CMK (cell line): ENCODE measurements around the gene DLGAP1.
"Not testable (repeated sequence)": the region's sequence is repeated elsewhere in the genome, so short reads cannot be mapped to it uniquely, and the experiment has no call there.

Experiments
- DNase-seq: peaks from one replicate; pipeline ENCODE4 v3.0.0-alpha.2; 2010; ENCODE audit warnings: low read depth

Gene DLGAP1

DNA sequence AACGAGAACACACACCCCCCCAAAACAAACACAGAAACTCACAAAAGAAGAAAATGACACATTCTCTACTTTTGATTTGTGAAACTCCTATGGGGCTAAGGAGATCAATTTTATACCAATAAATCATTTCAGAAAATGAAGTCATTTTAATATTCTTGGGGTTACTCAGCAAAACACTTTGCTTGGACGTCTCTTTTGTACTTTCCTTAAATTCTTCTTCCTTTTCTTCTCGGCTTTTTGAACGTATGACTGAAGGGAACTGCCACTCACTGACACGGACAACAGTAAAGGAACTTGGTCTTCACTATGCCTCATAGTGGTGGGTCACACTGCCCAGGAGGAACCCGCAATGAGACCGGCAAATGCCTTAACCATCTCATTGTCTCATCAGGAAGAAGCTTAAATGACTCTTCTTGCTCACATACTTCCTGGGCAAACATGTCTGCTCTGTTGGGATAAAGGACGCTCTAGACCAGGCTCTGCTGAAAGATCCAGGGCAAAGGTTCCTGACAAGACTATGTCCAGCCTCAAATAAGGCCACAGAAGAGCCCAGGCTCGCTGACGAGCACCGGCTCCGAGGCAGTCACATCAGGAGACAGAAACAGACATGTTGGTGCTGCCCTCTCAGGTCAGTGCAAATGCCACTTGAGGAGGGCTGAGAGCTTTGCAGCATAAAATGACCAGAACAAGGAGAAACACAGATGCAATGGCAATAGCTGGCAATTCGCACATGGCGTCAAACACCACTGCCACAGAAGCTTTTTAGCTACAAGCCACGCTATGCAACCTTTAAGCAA is 799.7 kb downstream of the DLGAP1 start:
- DNase-seq = no peak

DNA sequence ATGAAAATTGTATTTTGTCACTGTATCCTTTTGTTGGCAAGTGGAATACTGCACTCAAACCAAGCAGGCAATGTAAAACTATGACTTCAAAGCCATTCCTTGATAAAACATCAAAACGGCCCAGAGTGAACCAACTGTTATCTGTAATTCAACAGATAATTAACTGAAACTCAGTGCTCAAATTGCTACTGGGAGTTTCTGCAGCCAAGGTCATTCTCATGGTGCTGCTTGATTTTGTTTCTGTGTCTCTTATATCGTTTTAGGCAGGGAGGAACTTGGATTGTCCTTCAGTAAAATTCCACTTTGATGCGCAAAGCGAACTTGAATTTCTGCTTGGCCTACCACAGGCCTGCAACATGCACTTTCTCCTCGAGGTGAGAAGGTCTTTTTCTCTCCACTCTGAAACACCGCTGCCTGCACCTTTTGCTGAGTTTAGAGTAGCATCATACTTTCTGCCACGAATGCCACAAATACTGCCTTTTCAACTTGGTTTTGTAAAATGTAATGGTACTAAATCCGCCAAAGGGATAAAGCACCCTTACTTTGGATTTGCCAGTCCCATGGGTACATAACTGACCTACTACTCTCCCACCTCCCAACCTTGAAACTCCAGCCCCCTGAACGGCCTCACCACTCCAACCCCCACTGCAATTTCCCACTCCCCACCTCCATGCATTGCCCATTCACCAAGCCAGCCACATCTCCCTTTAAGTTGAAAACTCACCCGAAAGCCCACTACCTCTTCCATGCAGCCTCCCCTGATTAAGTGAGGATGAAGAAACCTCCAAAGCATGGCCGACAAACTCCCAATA is 800.5 kb downstream of the DLGAP1 start:
- DNase-seq = no peak

DNA sequence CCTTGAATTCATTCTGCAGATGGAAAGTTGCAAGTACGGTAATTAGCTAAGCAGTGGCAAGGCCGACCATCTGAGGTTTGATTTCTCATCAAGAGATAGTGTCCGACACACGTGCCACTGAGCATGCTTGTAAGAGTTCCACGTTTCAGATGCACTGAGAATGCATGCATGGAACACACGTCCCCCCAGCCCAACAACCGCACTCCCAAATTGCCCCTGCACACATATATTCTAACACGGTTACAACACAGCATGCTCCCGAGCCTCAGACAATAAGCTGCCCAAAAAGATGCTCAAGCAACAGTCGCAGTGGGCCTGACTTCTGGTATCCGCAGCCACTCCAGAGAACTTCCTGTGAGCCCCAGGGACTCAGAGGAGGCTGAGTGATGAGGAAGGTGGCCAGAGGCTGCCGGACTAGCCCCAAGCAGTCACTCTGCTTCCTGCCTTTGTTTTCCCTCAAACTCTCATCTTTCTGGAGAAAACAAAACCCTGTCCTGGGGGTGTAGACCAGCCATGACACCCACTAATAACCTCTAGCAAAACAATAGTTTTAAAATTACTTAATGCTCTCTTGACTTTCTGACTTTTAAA is 801.2 kb downstream of the DLGAP1 start:
- DNase-seq = no peak

DNA sequence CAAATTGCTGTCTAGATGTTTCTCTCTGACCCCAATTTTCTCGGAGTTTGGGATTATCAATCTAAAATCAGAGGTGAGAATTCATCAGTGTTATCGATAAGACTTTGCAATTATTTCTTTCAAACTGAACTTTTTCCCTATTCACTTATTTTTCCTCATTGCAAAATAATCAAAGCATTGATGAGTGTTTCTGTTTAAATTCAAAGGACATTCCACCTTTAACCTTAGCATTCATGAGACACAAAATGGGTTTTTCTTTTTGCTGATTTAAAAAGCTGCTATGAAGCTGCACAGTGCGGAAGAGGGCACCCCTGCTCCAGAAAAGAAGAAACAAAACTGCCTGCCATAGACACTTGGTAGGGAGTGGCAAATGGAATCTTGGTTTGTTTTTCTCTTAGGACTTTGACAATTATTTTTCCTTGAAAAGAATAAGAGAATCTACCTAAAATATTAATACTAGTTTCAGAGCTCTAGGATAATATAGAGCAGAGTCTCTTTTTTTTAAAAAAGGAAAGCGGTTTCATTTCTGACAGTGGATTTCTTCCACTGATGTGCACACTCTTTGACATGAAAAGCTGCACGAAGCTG is 801.8 kb downstream of the DLGAP1 start:
- no peak for DNase-seq

DNA sequence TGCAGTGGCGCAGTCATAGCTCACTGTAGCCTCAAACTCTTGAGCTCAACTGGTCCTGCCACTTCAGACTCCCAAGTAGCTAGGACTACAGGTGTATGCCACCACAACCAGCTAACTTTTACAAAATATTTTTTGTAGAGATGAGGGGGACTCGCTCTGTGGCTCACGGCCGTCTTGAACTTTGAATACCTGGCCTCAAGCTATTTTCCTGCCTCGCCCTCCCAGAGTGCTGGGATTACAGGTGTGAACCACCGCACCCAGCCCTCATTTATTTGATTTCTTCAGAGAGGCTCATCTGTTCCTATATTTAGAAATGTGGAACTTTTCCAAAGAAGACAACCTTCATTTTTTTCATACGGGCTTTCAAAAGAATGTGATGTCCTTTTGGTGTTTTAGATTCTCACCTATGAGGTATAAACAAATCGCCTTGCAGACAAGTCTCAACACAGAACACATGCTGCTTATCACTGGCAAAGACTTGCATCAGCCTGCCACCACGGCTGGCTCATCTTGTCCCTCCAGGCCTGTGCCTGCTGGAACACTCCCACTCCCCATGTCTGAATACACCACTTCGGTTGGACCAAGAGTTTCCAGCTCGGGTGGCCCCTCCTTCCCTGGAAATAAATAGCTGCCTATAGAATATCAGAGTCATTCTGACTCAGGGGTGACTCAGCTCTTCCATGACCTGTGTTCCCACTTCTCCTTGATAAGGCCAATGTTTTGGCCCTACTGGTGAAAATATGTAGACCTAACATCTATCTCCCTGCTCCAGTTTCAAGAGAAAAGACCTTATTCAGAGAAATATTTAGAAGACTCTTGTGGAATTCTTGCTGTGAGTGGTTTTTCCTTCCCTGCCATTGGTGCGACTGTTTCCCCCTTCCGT is 802.5 kb downstream of the DLGAP1 start:
- DNase-seq = peak; percentile 78

DNA sequence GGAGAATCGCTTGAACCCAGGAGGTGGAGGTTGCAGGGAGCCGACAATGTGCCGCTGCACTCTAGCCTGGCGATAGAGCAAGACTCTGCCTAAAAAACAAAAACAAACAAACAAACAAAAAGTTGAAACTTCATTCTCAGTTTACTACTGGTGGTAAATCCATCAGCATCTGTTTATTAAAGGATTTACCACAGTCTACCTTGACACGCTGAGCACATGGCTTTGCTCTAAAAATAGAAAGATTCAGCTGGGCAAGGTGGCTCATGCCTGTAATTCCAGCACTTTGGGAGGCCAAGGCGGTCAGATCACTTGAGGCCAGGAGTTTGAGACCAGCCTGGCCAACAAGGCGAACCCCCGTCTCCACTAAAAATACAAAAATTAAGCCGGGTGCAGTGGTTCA is 803.8 kb downstream of the DLGAP1 start:
- DNase-seq = no peak

DNA sequence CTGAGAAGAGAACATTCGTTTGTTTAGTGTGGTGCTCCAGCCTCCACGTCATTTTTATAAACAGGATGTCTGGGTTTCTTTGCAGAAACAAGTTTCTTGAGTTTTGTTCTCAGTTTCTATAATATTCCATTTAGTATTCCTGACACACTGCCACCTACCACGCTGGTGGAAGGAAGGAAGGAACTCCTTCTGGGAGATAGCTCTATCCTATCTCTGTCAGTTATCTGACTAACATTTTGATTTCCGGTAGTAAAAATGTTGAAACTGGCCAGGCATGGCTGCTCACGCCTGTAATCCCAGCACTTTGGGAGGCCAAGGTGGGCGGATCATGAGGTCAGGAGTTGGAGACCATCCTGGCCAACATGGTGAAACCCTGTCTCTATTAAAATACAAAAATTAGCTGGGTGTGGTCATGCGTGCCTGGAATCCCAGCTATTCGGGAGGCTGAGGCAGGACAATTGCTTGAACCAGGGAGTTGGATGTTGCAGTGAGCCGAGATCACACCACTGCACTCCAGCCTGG is 804.5 kb downstream of the DLGAP1 start:
- not testable (repeated sequence) for DNase-seq

DNA sequence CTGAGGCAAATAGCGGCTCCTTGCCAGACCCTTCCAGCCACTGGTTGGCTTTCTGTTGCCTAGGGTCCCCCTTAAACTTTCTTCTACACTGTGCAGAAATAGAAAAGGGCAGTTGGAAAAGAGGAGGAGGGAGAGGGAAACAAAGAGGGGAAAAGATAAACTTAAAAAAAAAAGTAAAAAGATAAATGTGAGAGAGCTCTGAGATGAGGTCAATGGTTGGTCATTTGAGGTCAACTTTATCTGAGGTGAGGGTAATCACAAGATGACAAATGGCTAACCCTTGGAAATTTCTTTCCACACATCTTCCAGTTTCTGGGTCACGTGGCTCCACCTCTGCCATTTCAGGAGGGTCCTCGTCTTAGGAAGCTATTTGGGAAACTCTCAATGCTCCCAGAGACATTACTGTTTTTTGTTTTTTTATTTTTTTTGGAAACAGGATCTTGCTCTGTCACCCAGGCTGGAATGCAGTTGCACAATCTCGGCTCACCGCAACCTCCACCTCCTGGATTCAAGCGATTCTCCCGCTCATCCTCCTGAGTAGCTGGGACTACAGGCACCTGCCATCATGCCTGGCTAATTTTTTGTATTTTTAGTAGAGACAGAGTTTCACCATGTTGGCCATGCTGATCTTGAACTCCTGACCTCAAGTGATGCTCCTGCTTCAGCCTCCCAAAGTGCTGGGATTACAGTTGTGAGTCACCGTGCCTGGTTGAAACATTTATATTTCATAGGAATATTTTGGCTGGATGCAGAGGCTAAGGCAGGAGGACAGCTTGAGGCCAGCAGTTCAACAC is 805.3 kb downstream of the DLGAP1 start:
- DNase-seq = no peak

DNA sequence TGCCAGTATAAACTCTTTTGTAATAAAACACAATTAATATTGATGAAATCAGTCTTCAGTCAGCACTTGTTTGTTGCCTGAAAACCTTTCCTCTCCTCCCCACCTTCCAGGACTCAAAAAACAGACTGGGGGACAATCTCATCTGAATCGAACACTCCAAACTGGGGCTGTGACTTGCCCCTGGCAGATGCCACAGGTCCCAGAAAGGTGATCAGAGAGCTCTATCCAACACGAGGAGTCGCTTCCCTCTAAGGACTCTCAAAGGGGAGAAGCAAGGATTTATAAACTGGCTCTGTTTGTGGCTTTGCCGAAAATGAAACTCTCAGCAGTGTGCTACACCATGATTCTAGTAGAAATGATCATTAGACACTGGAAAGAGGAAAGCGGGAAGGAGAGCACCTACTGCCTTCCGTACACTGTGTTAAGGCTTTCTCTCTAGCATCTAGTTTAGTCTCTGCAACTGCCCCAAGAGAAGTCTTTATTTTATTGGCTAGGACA is 805.9 kb downstream of the DLGAP1 start:
- no peak for DNase-seq

DNA sequence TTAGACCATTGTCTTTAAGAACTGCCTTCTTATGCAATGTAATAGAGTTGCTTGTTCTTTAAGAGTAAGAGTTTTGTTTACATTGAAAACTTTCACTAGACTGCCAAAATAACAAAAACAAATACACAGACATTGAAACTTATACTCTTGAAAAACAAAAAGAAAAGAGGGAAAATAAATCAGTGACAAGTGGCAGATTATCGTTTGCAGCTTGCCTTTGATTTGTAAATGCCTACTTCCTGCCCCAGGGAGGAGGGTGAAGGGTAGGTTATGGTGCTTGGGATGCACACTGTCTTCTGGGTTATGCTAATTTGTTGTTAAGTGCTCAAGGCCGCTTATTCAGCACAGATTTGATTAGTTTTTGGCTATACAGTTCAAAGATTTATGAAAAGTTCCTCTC is 806.5 kb downstream of the DLGAP1 start:
- DNase-seq = no peak

DNA sequence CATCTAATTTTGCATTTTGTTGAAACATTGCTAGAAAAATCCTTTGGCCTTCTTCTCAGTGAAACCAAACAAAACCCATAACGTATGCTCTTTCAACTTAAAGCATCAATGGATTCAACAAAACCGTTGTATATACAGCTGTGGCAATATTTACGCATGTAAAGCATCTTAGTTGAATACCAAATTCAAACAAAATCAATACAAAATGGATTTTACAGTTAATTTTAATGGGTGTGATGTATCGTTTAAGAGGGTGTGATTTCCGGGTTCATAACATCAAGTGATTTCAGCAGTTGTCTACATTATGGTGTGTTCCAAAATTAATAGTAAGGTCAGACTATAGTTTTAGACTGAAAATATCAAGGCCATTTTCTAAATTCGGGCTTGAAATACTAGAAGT is 806.9 kb downstream of the DLGAP1 start:
- no peak for DNase-seq

DNA sequence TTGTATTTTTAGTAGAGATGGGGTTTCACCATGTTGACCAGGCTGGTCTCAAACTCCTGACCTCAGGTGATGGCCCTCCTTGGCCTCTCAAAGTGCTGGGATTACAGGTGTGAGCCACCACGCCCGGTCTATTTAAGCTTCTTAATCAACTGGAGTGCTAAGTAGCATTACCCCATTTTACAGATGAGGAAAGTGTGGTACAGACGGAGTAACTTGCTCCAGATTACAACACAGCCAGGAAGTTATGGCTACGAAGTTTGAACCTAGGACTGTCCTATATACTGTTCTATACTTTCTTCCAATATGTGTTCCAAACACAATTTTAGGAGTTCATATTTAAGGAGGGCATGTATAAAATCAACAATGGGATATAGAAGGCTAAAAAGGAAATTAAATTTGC is 807.5 kb downstream of the DLGAP1 start:
- no peak for DNase-seq

DNA sequence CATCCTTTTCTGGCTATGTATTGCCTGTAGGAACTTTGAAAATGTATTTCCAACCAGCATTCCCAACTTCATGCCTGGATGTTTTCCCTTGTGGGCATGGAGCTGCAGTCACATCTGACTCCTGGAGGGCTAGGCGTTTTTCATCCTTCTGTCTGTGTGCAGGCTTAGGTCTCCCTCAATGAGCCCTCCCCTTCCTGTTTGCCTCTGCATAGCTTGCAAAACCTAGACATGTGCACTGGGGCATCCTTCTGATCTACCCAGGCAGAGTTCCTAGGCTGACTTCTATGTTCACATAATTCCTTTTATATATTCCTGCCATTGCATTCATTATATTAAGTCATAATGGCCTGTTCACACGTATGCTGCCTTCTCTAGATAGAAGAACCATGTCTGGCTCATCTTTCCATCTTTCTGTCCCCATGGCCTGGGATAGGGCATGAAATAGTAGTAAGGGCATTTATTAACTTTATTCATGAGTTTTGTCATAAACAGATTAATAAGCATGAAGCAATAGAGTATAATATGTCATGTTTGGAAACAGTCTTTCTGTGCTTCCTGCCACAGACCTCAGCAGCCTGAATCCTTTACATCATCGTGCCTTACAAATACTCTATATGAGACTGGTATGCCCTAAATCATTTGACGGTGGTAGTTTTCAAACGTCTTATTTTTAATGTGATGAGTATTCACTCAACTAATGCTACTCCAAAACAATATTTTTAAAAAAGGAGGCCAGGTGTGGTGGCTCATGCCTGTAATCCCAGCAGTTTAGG is 809.5 kb downstream of the DLGAP1 start:
- DNase-seq = no peak

DNA sequence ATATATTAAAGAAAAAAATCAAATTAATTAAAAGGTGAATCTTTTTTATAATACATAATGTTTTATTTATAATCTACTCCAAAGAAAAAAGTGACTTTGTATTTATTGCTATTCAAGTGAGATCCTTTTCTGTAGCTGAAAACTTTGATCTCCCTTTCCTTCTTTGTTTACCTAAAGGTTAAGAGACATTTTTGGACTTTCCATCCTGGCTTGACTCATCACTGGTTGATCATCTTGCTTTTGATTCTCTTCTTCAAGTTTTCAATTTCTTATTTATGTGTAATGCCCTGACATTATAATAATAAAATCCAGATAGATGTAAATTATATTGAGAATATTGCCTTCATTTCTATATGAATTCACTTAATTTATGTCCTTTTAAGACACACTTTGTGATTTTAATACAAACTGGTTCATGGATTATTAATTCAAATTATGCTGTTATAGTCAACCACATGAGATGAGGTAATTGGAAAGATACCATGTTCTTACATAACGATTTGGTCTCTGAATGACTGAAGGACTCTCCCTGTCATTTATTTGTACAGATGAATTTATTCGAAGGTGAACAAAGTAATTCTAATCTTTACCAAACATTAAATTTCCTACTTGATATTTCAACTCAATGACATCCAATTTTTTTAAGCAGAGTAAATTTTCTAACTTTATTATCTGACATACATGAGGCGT is 820.7 kb downstream of the DLGAP1 start:
- no peak for DNase-seq

DNA sequence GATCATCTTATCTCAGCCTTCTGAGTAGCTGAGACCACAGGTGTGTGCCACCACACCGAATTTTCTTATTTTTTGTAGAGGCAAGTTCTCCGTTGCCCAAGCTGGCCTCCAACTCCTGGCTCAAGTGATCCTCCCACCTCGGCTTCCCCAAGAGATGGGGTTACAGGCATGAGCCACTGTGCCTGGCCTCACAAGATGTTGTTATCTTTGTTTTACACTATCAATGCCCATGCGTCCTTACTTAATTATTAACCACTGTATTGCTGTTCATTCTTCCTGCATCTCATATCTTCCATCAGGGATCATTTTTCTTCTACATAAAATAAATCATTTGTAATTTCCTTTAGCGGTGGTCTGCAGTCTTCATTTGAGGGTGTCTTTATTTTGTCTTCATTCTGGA is 823.2 kb downstream of the DLGAP1 start:
- no peak for DNase-seq

DNA sequence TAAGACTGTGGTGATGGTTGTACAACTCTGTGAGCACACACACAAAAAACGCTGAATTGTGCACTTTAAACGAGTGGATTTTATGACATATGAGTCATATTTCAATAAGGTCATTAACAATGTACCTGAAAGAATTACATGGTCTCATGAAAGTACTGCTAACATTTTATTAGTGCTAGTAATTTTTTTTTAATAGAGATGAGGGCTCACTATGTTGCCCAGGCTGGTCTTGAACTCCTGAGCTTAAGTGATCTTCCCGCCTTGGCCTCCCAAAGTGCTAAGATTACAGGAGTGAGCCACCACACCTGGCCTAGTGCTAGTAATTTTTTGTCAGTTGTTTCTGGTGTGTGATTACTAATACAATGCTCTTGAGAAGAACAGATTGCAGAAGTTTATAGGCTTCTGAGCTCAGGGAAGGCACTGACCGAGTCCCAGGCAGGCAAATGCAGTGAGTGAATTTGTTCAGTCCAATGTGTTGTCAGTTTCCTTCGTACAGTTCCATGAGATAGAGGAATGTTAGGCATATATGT is 828.1 kb downstream of the DLGAP1 start:
- no peak for DNase-seq

DNA sequence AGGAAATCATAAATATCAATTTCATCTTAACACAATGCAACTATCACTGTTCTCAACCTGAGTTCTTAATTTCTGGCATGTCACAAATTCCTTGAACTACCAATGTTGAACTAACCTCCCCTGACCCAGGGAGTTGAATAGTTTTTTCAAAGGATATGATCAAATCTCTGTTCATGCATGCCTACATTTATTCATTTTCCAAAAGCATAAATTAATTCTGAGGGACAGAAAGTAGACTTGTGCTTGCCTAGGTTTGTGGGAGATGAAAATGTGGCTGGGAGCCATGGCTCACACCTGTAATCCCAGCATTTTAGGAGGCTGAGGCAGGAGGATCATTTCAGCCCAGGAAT is 829.4 kb downstream of the DLGAP1 start:
- DNase-seq = no peak

DNA sequence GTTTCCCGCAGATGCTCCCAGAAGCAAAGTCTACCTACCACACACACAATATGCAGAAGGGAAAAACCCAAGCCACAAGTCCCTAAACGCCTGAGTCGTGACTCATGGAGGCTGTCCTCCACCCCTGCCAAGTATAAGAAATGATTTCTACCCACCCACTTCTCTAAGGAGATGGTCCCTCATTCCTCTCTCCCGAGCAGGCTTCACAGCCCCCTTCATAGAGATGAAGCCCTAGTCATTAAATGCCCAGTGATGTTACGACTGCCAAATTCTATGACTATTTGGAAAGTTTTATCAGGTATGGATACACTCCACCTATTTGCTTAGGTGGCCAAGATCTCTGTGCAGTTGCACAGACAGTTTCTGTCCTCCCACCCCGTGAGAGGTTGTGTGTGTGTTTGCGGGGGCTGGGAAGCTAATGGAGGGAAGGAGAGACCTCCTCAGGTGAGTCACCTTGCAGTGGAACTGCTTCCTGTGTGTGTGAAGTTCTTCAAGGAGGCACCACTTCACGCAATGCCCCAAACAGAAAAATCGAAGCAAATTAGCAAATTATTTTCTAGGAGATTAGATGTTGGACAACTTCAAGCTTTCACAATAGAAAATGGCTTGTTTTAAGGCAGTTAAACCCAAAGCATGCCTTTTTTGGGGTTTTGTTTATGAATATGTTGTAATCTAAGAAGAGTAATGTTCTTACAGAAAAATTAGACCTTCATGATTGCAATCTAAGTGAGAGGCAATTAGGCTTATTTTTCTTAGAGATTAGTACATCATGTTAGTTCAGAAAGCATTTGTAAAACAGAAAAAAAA is 830.0 kb downstream of the DLGAP1 start:
- no peak for DNase-seq
